Measurements from ENCODE around the gene CAMK1G. TPM values are rescaled to one million over a fixed set of nuclear protein-coding genes. Genes with fewer than 3 reads are reported as not detected.

Gene CAMK1G
- total and polyA plus RNA-seq, 2 experiments from 2014 or later, result 0.11 TPM; not detected in 1

GRCh38 chr1:209560952-209561351, 22.6 kb upstream of the CAMK1G start:
- Histone ChIP-seq H2AFZ (no peak overlapping the region), H3K9ac (no peak overlapping the region), H3K4me3 (no peak overlapping the region), H3K9me3 (ENCODE audit: low read depth) (no peaks in the 10 kb centered on the region), H3K4me1 (ENCODE audit: insufficient read depth) (no peaks in the 10 kb centered on the region), H3K36me3 (ENCODE audit: low read depth) (no peaks in the 10 kb centered on the region), H4K20me1 (ENCODE audit: insufficient read depth) (no peaks in the 10 kb centered on the region), H3K27ac (no peak overlapping the region), H3F3A (ENCODE audit: insufficient read depth) (no peaks in the 10 kb centered on the region), H3K4me2 (ENCODE audit: unreplicated experiment) (no peak overlapping the region), H3K27me3 (replicated peaks; ENCODE audit: insufficient read depth) (peaks cover 6% of the 10 kb centered on the region; the same call in 1 of the 2 replicates), H3K9me2 (ENCODE audit: insufficient read depth) (no peaks in the 10 kb centered on the region), H3K79me2 (ENCODE audit: insufficient read depth) (no peaks in the 10 kb centered on the region)
- WGBS, 2 experiments (ENCODE audit: low coverage in 1 of 2, low lambda C conversion rate in 2 of 2, missing lambda C conversion rate in 2 of 2), result 76 to 81% methylated on average over 10 of the region's 10 CpGs
- DNase-seq, result no peak
- TF ChIP-seq EZH2 (IDR thresholded peaks at IDR 0.05; ENCODE audit: insufficient read depth, poor library complexity, severe bottlenecking) (no peak), EZH2phosphoT487 (IDR thresholded peaks at IDR 0.05; ENCODE audit: insufficient read depth, low read depth) (no peak)
- in situ Hi-C loops (cut with MboI), result no loop called here

- Histone ChIP-seq H3K27me3 (replicated peaks; ENCODE audit: insufficient read depth) (peaks cover 6% of the 10 kb centered on the region; the same call in 1 of the 2 replicates), H3K4me1 (ENCODE audit: insufficient read depth) (no peaks in the 10 kb centered on the region), H3K79me2 (ENCODE audit: insufficient read depth) (no peaks in the 10 kb centered on the region), H2AFZ (no peak overlapping the region), H3F3A (ENCODE audit: insufficient read depth) (no peaks in the 10 kb centered on the region), H3K9ac (no peak overlapping the region), H3K4me3 (no peak overlapping the region), H4K20me1 (ENCODE audit: insufficient read depth) (no peaks in the 10 kb centered on the region), H3K9me2 (ENCODE audit: insufficient read depth) (no peaks in the 10 kb centered on the region), H3K9me3 (ENCODE audit: low read depth) (no peaks in the 10 kb centered on the region), H3K27ac (no peak overlapping the region), H3K4me2 (ENCODE audit: unreplicated experiment) (no peak overlapping the region), H3K36me3 (ENCODE audit: low read depth) (no peaks in the 10 kb centered on the region)
- WGBS, 2 experiments (ENCODE audit: low coverage in 1 of 2, low lambda C conversion rate in 2 of 2, missing lambda C conversion rate in 2 of 2), result 40 to 47% methylated on average over 6 of the region's 6 CpGs
- in situ Hi-C loops (cut with MboI), result no loop called here
- DNase-seq, result no peak
- no peak for TF ChIP-seq EZH2phosphoT487 (IDR thresholded peaks at IDR 0.05; ENCODE audit: insufficient read depth, low read depth)
- TF ChIP-seq EZH2 (IDR thresholded peaks at IDR 0.05; ENCODE audit: insufficient read depth, poor library complexity, severe bottlenecking), result no peak
These were observed 22.0 kb upstream of the CAMK1G start for GRCh38 chr1:209561532-209561931.

- Histone ChIP-seq H3K4me1 (ENCODE audit: insufficient read depth) (no peaks in the 10 kb centered on the region), H3K4me2 (ENCODE audit: unreplicated experiment) (no peak overlapping the region), H2AFZ (no peak overlapping the region), H3K4me3 (no peak overlapping the region), H3F3A (ENCODE audit: insufficient read depth) (0 out of 2 replicates have a peak, but pooled peaks cover 10% of the 10 kb centered on the region), H3K27ac (no peak overlapping the region), H3K9me2 (ENCODE audit: insufficient read depth) (no peaks in the 10 kb centered on the region), H3K79me2 (ENCODE audit: insufficient read depth) (no peaks in the 10 kb centered on the region), H4K20me1 (ENCODE audit: insufficient read depth) (no peaks in the 10 kb centered on the region), H3K9me3 (ENCODE audit: low read depth) (no peaks in the 10 kb centered on the region), H3K36me3 (ENCODE audit: low read depth) (no peaks in the 10 kb centered on the region), H3K9ac (no peak overlapping the region), H3K27me3 (replicated peaks; ENCODE audit: insufficient read depth) (peaks cover 8% of the 10 kb centered on the region)
- 59 to 61% methylated on average over 4 of the region's 4 CpGs for WGBS, 2 experiments (ENCODE audit: low coverage in 1 of 2, low lambda C conversion rate in 2 of 2, missing lambda C conversion rate in 2 of 2)
- no peak for TF ChIP-seq EZH2 (IDR thresholded peaks at IDR 0.05; ENCODE audit: insufficient read depth, poor library complexity, severe bottlenecking)
- TF ChIP-seq EZH2phosphoT487 (IDR thresholded peaks at IDR 0.05; ENCODE audit: insufficient read depth, low read depth), result no peak
- no peak for DNase-seq
- in situ Hi-C loops (cut with MboI), result no loop called here
These were observed 18.7 kb upstream of the CAMK1G start for GRCh38 chr1:209564849-209565248.

GRCh38 chr1:209565759-209566678, 17.5 kb upstream of the CAMK1G start:
- in situ Hi-C loops (cut with MboI), result no loop called here
- no peak overlapping the region for H2AFZ ChIP-seq
- no peaks in the 10 kb centered on the region for H3K36me3 ChIP-seq (ENCODE audit: low read depth)
- H3K9me3 ChIP-seq (ENCODE audit: low read depth), result no peaks in the 10 kb centered on the region
- no peak overlapping the region for H3K4me3 ChIP-seq
- no peak overlapping the region for H3K9ac ChIP-seq
- 27 to 29% methylated on average over 15 of the region's 15 CpGs for WGBS, 2 experiments (ENCODE audit: low coverage in 1 of 2, low lambda C conversion rate in 2 of 2, missing lambda C conversion rate in 2 of 2)
- 0 out of 2 replicates have a peak, but pooled peaks cover 10% of the 10 kb centered on the region for H3F3A ChIP-seq (ENCODE audit: insufficient read depth)
- no peaks in the 10 kb centered on the region for H3K4me1 ChIP-seq (ENCODE audit: insufficient read depth)
- no peaks in the 10 kb centered on the region for H3K79me2 ChIP-seq (ENCODE audit: insufficient read depth)
- TF ChIP-seq EZH2 (IDR thresholded peaks at IDR 0.05; ENCODE audit: insufficient read depth, poor library complexity, severe bottlenecking) (no peak), EZH2phosphoT487 (IDR thresholded peaks at IDR 0.05; ENCODE audit: insufficient read depth, low read depth) (no peak)
- no peak overlapping the region for H3K4me2 ChIP-seq (ENCODE audit: unreplicated experiment)
- H4K20me1 ChIP-seq (ENCODE audit: insufficient read depth), result no peaks in the 10 kb centered on the region
- H3K9me2 ChIP-seq (ENCODE audit: insufficient read depth), result no peaks in the 10 kb centered on the region
- H3K27ac ChIP-seq, result no peak overlapping the region
- DNase-seq, result peak; percentile 86
- peaks cover 18% of the 10 kb centered on the region for H3K27me3 ChIP-seq (replicated peaks; ENCODE audit: insufficient read depth)
